Erythroblast (primary cell): ENCODE measurements around the gene CNTN4.
"Not testable (repeated sequence)": the region's sequence is repeated elsewhere in the genome, so short reads cannot be mapped to it uniquely, and the experiment has no call there.

Experiments used
- DNase-seq, 2 experiments: peaks; one replicate each; lab custom pipeline; 2025; lab: John Stamatoyannopoulos, UW
- GATA1 ChIP-seq: IDR thresholded peaks from 2 replicates; pipeline ENCODE4 v1.6.1; 2011; ENCODE audit warnings: low read depth, mild to moderate bottlenecking, control low read depth, low read length, moderate library complexity
- POLR2A ChIP-seq: IDR thresholded peaks from 2 replicates; pipeline ENCODE4 v1.6.1; 2011; ENCODE audit warnings: mild to moderate bottlenecking, low read length

CNTN4 gene

GRCh38 chr3:2961576-2961975 is 862.9 kb downstream of the CNTN4 start:
- DNase-seq: no peak
- TF ChIP-seq POLR2A (no peak), GATA1 (no peak)

- TF ChIP-seq POLR2A (no peak), GATA1 (no peak)
- DNase-seq: no peak
These were observed 869.2 kb downstream of the CNTN4 start for GRCh38 chr3:2967871-2968270.

- TF ChIP-seq POLR2A (no peak), GATA1 (no peak)
- DNase-seq: no peak
These were observed 869.8 kb downstream of the CNTN4 start for GRCh38 chr3:2968475-2968874.

GRCh38 chr3:2976212-2976611 is 877.5 kb downstream of the CNTN4 start:
- no peak for TF ChIP-seq POLR2A
- no peak for TF ChIP-seq GATA1
- no peak for DNase-seq

GRCh38 chr3:2976796-2977195 is 878.1 kb downstream of the CNTN4 start:
- TF ChIP-seq GATA1 (no peak), POLR2A (no peak)
- no peak for DNase-seq

GRCh38 chr3:2978977-2979732 is 880.5 kb downstream of the CNTN4 start:
- no peak for TF ChIP-seq GATA1
- TF ChIP-seq POLR2A: no peak
- no peak for DNase-seq

GRCh38 chr3:2984005-2984830 is 885.6 kb downstream of the CNTN4 start:
- no peak for TF ChIP-seq GATA1
- TF ChIP-seq POLR2A: no peak
- DNase-seq: no peak

GRCh38 chr3:2984831-2985220 is 886.2 kb downstream of the CNTN4 start:
- DNase-seq: no peak
- TF ChIP-seq POLR2A (no peak), GATA1 (no peak)

GRCh38 chr3:2985479-2985878 is 886.8 kb downstream of the CNTN4 start:
- no peak for DNase-seq
- TF ChIP-seq GATA1: no peak
- no peak for TF ChIP-seq POLR2A

- TF ChIP-seq GATA1 (no peak), POLR2A (no peak)
- DNase-seq: no peak
These were observed 893.9 kb downstream of the CNTN4 start for GRCh38 chr3:2992534-2992933.

GRCh38 chr3:2993130-2993529 is 894.5 kb downstream of the CNTN4 start:
- not testable (repeated sequence) for DNase-seq

- TF ChIP-seq POLR2A (no peak), GATA1 (no peak)
These were observed 895.1 kb downstream of the CNTN4 start for GRCh38 chr3:2993736-2994135.

GRCh38 chr3:2995195-2995594 is 896.5 kb downstream of the CNTN4 start:
- TF ChIP-seq POLR2A (no peak), GATA1 (no peak)
- no peak for DNase-seq

More at GRCh38 chr3:2993736-2994135, 895.1 kb downstream of the CNTN4 start:
- DNase-seq: no peak

GRCh38 chr3:3005146-3005744 is 906.6 kb downstream of the CNTN4 start:
- TF ChIP-seq GATA1: no peak
- no peak for TF ChIP-seq POLR2A
- no peak for DNase-seq
